ENCODE measurements around the gene GATAD2A. TPM values are rescaled to one million over a fixed set of nuclear protein-coding genes. Genes with fewer than 3 reads are reported as not detected.

GATAD2A gene
- total RNA-seq, 1 donor from 2014 or later, result 304 TPM

GRCh38 chr19:19418555-19419260 lies 13.2 kb downstream of the GATAD2A start:
- no peak for TF ChIP-seq CTCF (IDR thresholded peaks at IDR 0.05; ENCODE audit: insufficient read depth, low read length, poor library complexity, severe bottlenecking)
- DNase-seq (ENCODE audit: low read depth), result no peak

GRCh38 chr19:19420570-19421298 lies 15.3 kb downstream of the GATAD2A start:
- Histone ChIP-seq H3K4me3 (ENCODE audit: low read depth, low read length) (no peak overlapping the region), H3K36me3 (ENCODE audit: control insufficient read depth, insufficient read depth, low read length) (no peaks in the 10 kb centered on the region), H3K27me3 (ENCODE audit: control insufficient read depth, insufficient read depth, low read length) (no peaks in the 10 kb centered on the region)
- TF ChIP-seq CTCF (IDR thresholded peaks at IDR 0.05; ENCODE audit: insufficient read depth, low read length, poor library complexity, severe bottlenecking), result no peak
- DNase-seq (ENCODE audit: low read depth), result no peak

More at GRCh38 chr19:19418555-19419260, 13.2 kb downstream of the GATAD2A start:
- Histone ChIP-seq H3K27me3 (ENCODE audit: control insufficient read depth, insufficient read depth, low read length) (no peaks in the 10 kb centered on the region), H3K36me3 (ENCODE audit: control insufficient read depth, insufficient read depth, low read length) (no peaks in the 10 kb centered on the region), H3K4me3 (ENCODE audit: low read depth, low read length) (no peak overlapping the region)

DNA sequence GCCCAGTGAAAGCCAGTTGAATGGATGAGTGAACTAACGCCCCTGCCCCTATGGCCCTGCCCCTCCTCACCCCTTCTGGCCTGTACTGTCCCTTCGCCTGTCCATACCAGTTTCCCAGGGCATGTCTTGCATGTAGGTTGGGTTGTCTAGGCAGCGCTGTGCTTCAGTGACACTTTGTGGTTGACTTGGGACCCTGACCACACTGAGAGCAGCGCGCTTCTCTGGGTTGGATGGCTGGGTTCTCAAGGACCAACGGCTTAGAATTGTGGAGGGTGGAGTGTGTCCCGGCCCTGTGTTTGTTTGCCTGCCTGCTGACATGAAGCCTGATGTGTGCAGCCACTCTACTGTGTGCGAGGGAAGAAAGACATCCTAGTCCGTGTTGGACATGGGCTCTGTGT lies 15.8 kb downstream of the GATAD2A start:
- TF ChIP-seq CTCF (IDR thresholded peaks at IDR 0.05; ENCODE audit: insufficient read depth, low read length, poor library complexity, severe bottlenecking), result no peak
- DNase-seq (ENCODE audit: low read depth), result no peak
- Histone ChIP-seq H3K36me3 (ENCODE audit: control insufficient read depth, insufficient read depth, low read length) (no peaks in the 10 kb centered on the region), H3K27me3 (ENCODE audit: control insufficient read depth, insufficient read depth, low read length) (no peaks in the 10 kb centered on the region), H3K4me3 (ENCODE audit: low read depth, low read length) (no peak overlapping the region)

- TF ChIP-seq CTCF (IDR thresholded peaks at IDR 0.05; ENCODE audit: insufficient read depth, low read length, poor library complexity, severe bottlenecking), result no peak
- Histone ChIP-seq H3K36me3 (ENCODE audit: control insufficient read depth, insufficient read depth, low read length) (no peaks in the 10 kb centered on the region), H3K4me3 (ENCODE audit: low read depth, low read length) (no peak overlapping the region), H3K27me3 (ENCODE audit: control insufficient read depth, insufficient read depth, low read length) (no peaks in the 10 kb centered on the region)
- no peak for DNase-seq (ENCODE audit: low read depth)
These were observed 16.7 kb downstream of the GATAD2A start for GRCh38 chr19:19422156-19422555.

DNA sequence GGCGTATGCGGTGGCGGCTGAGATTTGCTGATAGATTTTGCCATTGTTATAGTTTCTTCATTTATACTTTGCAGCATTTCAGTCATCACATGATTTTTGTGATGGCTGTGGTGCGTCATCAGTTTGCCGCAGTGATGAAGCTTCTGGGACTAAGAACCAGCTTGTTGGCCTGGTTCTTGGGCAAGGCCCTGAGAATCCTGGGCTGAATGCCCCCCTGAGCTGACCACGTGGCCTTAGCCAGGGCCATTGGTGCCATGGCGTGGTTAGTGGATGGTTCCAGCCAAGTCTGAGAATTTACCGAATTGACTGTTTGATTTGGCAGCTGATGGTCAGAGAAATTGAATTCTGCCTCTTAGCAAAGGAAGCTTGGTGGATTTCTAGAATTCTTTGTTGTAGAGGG lies 17.8 kb downstream of the GATAD2A start:
- TF ChIP-seq CTCF (IDR thresholded peaks at IDR 0.05; ENCODE audit: insufficient read depth, low read length, poor library complexity, severe bottlenecking), result no peak
- Histone ChIP-seq H3K4me3 (ENCODE audit: low read depth, low read length) (no peak overlapping the region), H3K36me3 (ENCODE audit: control insufficient read depth, insufficient read depth, low read length) (no peaks in the 10 kb centered on the region), H3K27me3 (ENCODE audit: control insufficient read depth, insufficient read depth, low read length) (no peaks in the 10 kb centered on the region)
- DNase-seq (ENCODE audit: low read depth), result no peak

Data from kidney epithelial cell (primary cell).